Sigmoid colon (tissue), 4 donors: ENCODE data around the gene PAPOLG.

ENCODE experiments used
- EP300 ChIP-seq, 4 donors: sonication (generic); formaldehyde crosslinking; IDR thresholded peaks; one replicate each; pipeline ENCODE4 v1.6.1; 2017; ENCODE audit warnings: antibody characterized with exemption in 4 of 4
- POLR2A ChIP-seq, 2 donors: fragments of 450-650 bp; IDR thresholded peaks; one replicate each; pipeline ENCODE4 v1.6.1; 2016; ENCODE audit warnings: antibody characterized with exemption in 2 of 2, mild to moderate bottlenecking in 2 of 2, moderate library complexity in 2 of 2
- POLR2AphosphoS5 ChIP-seq, 4 donors: sonication (generic); formaldehyde crosslinking; IDR thresholded peaks; one replicate each; pipeline ENCODE4 v1.6.1; 2017; ENCODE audit warnings: antibody characterized with exemption in 4 of 4
- TF ChIP-seq, protein P1 (sequence below), 4 experiments: fragments of 450-650 bp in 3 of 4; fragments of 200-600 bp in 1 of 4; IDR thresholded peaks; one replicate each; pipeline ENCODE4 v1.5.1; 2016 to 2019; ENCODE audit warnings: antibody characterized with exemption in 4 of 4, mild to moderate bottlenecking in 3 of 4, moderate library complexity in 2 of 4

DNA sequence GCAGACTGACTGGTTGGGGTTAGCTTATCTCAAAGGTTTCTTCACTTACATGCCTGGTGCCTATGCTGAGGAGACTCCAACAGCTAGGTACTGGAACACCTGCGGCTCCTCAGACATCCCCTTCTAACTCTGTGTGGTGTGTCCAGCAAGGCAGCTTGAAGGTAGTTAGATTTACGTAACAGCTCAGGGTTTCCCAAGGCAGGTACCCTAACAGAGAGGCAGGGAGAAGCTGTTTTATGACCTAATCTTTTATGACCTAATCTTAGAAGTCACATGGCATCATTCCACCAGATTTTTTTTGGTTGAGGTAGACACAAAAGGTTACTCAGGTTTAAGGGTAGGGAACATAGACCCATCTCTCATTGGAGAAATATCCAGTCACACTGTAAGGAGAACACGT, 17.4 kb upstream of the PAPOLG start:
- TF ChIP-seq, protein P1, sequence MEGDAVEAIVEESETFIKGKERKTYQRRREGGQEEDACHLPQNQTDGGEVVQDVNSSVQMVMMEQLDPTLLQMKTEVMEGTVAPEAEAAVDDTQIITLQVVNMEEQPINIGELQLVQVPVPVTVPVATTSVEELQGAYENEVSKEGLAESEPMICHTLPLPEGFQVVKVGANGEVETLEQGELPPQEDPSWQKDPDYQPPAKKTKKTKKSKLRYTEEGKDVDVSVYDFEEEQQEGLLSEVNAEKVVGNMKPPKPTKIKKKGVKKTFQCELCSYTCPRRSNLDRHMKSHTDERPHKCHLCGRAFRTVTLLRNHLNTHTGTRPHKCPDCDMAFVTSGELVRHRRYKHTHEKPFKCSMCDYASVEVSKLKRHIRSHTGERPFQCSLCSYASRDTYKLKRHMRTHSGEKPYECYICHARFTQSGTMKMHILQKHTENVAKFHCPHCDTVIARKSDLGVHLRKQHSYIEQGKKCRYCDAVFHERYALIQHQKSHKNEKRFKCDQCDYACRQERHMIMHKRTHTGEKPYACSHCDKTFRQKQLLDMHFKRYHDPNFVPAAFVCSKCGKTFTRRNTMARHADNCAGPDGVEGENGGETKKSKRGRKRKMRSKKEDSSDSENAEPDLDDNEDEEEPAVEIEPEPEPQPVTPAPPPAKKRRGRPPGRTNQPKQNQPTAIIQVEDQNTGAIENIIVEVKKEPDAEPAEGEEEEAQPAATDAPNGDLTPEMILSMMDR (IDR thresholded peaks at IDR 0.05), result no peak
- TF ChIP-seq POLR2AphosphoS5 (IDR thresholded peaks at IDR 0.05) (no peak), EP300 (IDR thresholded peaks at IDR 0.05) (no peak), POLR2A (IDR thresholded peaks at IDR 0.05) (no peak)
